ENCODE results near the gene CNR1.

Gene CNR1

GRCh38 chr6:88143421-88144157, 22.6 kb downstream of the CNR1 start:
- no peak for DNase-seq (ENCODE audit: low read depth)

GRCh38 chr6:88142297-88142668, 23.9 kb downstream of the CNR1 start:
- no peak for DNase-seq (ENCODE audit: low read depth)

GRCh38 chr6:88141561-88142296, 24.4 kb downstream of the CNR1 start:
- DNase-seq (ENCODE audit: low read depth): no peak

- no peak for DNase-seq (ENCODE audit: low read depth)
Observed at GRCh38 chr6:88137915-88138314, 28.2 kb downstream of the CNR1 start.

GRCh38 chr6:88135578-88136114, 30.5 kb downstream of the CNR1 start:
- no peak for DNase-seq (ENCODE audit: low read depth)

DNA sequence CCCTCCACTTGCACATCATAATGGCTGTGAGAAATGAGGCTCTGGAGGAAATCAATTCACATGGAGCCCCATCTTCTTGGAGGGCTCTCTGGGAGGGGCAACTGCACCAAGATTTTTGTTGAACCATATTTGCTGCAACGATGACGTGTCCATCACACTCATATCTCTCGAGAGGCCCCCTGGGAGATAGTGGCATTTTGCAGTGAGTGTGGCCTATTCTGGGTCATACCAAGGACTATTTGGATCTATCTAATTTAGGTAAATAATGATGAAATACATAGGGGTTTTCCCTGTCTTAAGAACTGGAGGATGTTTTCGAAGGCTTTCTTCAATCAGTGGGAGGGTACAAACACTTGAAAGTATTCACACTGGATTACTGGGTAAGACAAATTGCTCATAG, 31.6 kb downstream of the CNR1 start:
- DNase-seq (ENCODE audit: low read depth): no peak

DNA sequence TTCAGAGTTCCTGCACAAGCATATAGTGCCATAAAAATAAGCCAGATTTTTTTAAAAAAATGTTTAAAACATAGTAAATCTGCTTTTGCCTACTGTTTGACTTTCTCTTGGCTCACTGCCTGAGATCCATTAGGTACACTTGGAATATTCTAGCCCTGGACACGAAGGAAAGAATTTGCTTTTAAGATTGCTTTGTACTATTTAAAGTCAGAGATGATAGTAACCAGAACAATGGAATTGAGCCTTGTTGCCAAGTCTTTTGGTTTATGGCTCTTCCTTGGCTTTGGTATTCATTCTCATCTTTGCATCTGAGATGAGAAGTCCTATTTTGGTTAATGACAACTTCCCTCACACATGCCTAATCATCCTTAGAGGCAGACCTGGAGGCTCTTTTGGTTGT, 32.4 kb downstream of the CNR1 start:
- no peak for DNase-seq (ENCODE audit: low read depth)

DNA sequence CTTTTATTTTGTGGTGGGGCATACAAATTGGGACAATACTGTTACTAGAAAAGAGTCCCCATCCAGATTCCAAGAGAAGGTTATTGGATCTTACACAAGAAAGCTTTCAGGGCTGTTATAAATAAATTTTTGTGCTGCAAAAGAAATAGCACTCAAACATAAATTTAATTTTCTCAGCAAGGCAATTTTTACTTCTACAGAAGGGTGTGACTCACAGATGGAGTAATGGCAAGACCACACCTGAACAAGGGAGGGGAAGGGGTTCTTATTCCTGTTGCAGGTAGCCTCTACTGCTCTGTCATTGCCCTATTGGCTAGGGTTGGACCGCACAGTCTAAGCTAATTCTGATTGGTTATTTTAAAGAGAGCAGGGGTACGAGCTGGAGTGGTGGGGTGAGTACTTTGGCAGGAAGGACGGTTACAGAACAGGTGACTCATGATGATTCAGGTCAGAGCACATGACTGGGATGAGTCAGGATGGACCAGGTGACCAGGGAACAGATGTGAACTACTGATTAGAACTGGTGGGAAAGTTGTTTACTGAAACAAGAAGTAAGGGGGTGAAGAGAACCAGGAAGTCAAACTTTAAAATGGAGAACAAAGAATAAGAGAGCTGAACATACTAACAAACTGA, 41.1 kb downstream of the CNR1 start:
- no peak for DNase-seq (ENCODE audit: low read depth)

- DNase-seq (ENCODE audit: low read depth): no peak
Observed at GRCh38 chr6:88120635-88121034, 45.5 kb downstream of the CNR1 start.

- peak; percentile 9 for DNase-seq (ENCODE audit: low read depth)
Observed at GRCh38 chr6:88119769-88120168, 46.4 kb downstream of the CNR1 start.

GRCh38 chr6:88116276-88116675, 49.9 kb downstream of the CNR1 start:
- DNase-seq (ENCODE audit: low read depth): no peak

DNA sequence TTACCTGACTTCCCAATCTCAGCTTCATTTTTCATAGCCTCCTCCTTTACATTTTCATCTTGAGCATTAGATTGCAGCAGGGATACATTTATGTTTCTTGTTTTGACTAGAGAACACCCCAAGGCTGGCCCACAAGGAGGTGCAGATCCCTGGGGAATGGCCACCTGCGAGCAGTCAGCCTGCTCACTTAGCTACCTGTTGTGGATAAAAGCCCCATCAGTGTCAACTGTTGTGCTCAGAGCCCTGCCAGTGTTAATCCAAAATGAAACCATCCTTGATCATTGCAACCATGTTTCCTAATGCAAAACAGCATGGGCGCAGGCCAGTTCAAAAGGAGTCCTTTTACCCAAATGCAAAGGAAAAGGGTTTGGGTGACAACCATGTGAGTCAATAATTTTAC, 50.8 kb downstream of the CNR1 start:
- DNase-seq (ENCODE audit: low read depth): no peak

DNA sequence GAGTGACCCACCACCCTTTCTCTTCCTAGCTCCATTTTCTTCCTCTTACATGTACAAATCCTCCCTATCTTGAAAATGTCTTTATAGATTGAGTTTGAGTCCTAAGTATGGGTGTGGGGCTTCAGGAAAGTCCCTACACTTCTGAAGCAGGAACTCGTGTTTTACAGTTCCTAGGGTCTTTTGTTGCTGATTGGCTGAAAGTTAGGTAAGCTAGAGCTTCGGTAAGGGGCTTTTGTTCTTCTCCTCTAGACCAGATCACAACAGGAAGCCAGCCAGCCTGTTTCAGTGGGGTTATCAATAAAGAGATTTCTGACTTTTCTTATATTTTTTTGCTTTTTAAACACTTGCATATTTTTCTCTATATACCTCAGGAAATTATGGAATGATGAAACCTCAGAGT, 51.3 kb downstream of the CNR1 start:
- no peak for DNase-seq (ENCODE audit: low read depth)

GRCh38 chr6:88111991-88112390, 54.2 kb downstream of the CNR1 start:
- no peak for DNase-seq (ENCODE audit: low read depth)

DNA sequence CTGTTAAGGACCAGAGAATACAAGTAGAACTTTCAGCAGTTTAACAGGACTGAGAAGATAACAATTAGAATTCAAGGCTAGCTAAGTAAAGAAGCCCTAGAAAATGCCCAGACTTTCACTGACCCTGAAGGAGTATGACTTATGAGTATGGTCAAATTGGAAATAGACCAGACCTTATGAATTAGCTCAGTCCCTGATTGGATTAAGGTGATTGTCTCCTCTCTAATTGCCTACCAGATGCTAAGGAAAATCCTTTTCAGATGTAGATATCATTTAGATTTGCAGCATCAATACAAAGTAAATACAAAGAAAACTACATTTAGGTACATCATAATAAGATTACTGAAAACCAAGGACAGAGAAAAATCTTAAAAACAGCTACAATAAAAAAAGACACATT, 58.9 kb downstream of the CNR1 start:
- DNase-seq (ENCODE audit: low read depth): no peak

DNA sequence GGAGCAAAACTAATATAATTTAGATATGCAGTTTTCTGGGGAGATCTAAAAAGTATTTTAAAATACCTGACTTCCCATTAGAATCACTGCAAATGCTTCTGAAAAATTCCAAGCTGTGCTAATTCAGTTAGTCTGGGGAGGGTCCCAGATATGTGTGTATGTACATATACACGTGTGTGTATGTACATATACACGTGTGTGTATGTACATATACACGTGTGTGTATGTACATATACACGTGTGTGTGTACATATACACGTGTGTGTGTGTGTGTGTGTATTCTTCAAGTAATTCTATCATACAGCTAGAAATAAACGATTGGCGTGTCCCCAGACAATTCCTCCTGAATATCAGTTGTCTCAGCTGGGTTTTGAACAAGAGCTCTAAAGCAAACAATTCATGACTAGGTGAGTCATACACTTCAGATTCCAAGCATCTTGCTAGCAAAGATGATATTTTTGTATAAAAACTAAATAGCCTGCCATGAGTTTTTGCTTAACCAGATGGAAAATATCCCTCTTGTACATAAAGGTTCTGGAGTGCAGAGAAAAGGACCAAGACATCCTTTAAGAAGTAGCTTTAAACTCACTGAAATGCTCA, 60.3 kb downstream of the CNR1 start:
- no peak for DNase-seq (ENCODE audit: low read depth)

Measured in EH (cell line).